Measurements from ENCODE around the gene GADD45A. TPM values are rescaled to one million over a fixed set of nuclear protein-coding genes. Genes with fewer than 3 reads are reported as not detected.

GADD45A gene
- total RNA-seq, 1 donor from 2014 or later: 8.7 TPM

DNA sequence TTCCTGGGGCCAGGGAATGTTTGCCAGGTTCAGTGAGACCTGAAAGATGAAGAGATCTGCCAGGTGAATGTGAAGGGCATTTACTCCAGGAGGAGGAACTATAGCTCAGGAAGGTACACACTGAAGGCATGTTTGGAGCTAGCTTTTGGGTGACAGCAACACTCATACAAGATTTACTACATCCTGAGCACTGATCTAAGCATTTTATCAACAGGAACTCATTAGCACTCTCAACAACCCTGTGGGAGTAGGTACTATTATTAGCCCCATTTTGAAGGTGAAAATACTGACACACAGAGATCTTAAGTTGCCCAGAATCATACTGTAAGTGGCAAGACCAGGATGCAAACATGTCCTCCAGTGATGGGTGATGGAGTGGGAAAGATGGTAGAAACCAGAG is 6.7 kb downstream of the GADD45A start:
- peaks cover 6% of the 10 kb centered on the region for H3K4me1 Mint-ChIP-seq
- DNase-seq (no peak), ATAC-seq (ENCODE audit: low read depth) (no peak)
- CTCF ChIA-PET: no interaction called here
- H3K4me3 Mint-ChIP-seq: no peak overlapping the region
- intact Hi-C loops (cut with micrococcal nuclease): no loop called here
- H3K27me3 Mint-ChIP-seq: no peaks in the 10 kb centered on the region
- TF ChIP-seq, protein P1, sequence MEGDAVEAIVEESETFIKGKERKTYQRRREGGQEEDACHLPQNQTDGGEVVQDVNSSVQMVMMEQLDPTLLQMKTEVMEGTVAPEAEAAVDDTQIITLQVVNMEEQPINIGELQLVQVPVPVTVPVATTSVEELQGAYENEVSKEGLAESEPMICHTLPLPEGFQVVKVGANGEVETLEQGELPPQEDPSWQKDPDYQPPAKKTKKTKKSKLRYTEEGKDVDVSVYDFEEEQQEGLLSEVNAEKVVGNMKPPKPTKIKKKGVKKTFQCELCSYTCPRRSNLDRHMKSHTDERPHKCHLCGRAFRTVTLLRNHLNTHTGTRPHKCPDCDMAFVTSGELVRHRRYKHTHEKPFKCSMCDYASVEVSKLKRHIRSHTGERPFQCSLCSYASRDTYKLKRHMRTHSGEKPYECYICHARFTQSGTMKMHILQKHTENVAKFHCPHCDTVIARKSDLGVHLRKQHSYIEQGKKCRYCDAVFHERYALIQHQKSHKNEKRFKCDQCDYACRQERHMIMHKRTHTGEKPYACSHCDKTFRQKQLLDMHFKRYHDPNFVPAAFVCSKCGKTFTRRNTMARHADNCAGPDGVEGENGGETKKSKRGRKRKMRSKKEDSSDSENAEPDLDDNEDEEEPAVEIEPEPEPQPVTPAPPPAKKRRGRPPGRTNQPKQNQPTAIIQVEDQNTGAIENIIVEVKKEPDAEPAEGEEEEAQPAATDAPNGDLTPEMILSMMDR (IDR thresholded peaks at IDR 0.05): no peak
- POLR2A ChIA-PET: no interaction called here
- H3K36me3 Mint-ChIP-seq (ENCODE audit: low read depth): peaks cover 9% of the 10 kb centered on the region
- no peaks in the 10 kb centered on the region for H3K9me3 Mint-ChIP-seq
- no peak overlapping the region for H3K27ac Mint-ChIP-seq

DNA sequence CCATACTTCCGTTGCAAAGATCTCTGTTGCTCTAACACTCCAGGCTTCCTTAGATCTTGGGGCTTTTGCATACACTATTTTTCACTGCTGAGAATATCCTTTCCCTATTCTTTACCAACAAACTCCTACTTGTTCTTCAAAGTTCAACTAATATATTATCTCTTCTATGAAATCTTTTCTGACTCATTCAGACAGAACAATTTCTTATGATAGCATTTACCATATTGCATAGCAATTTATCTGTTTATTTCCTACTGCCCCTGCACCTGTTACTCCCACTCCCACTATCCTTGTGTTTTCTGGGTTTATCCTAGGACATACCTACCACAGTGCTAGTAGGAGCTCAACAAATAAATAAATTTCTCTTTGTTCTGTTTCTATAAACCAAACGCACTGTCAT is 11.0 kb downstream of the GADD45A start:
- ATAC-seq (ENCODE audit: low read depth) (no peak), DNase-seq (no peak)
- no peaks in the 10 kb centered on the region for H3K27me3 Mint-ChIP-seq
- no peak overlapping the region for H3K27ac Mint-ChIP-seq
- H3K4me1 Mint-ChIP-seq: no peaks in the 10 kb centered on the region
- no peak overlapping the region for H3K4me3 Mint-ChIP-seq
- TF ChIP-seq, protein P1 (IDR thresholded peaks at IDR 0.05): no peak
- H3K9me3 Mint-ChIP-seq: no peaks in the 10 kb centered on the region
- no peaks in the 10 kb centered on the region for H3K36me3 Mint-ChIP-seq (ENCODE audit: low read depth)
- ChIA-PET POLR2A (no interaction called here), CTCF (no interaction called here)
- intact Hi-C loops (cut with micrococcal nuclease): no loop called here

DNA sequence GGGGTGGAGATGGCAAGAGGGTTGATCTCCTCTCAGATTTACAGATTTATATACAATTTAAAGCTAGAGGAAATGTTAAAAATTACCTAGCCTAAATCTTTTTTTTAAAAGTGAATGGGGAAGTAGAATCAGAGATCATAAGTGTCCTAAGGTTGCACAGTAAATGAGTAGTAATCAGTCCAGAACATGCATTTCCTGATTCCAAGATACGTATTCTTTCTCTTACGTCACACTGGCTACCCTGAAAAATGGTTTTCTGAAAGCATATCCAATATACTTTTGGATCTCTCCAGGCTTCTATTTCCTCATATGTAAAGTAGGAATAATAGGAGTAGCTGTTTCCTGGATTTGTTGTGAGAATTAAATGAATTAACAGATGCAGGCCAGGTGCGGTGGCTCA is 11.7 kb downstream of the GADD45A start:
- Mint-ChIP-seq H3K4me1 (no peaks in the 10 kb centered on the region), H3K27ac (no peak overlapping the region), H3K36me3 (ENCODE audit: low read depth) (no peaks in the 10 kb centered on the region)

DNA sequence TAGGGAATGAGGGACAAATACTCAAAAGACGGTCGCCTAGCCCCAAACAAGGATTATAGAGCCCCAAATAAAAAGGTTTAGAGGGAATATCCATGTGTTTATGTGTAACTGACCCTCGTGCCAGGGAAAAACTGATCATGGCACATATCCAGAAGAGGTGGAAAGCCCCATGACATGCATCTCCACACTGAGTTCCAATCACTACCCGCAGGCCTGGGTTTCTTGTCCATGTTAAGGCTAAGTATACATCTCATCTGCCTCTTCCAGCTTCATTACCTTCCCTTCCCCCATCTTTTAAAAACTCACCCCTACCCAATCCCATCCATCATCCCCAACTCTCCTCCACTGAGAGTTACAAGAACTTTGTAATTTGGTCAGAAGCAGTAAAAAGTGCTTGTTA is 15.2 kb downstream of the GADD45A start:
- ChIA-PET CTCF (interaction anchor here (0.6 kb wide), 1 partner anchor 318 kb away, joined by 3 read pairs; no protein-coding TSS in a partner anchor), POLR2A (no interaction called here)
- no peaks in the 10 kb centered on the region for H3K4me1 Mint-ChIP-seq

More for the DNA sequence above, 11.7 kb downstream of the GADD45A start:
- Mint-ChIP-seq H3K27me3 (no peaks in the 10 kb centered on the region), H3K4me3 (no peak overlapping the region), H3K9me3 (no peaks in the 10 kb centered on the region)
- ChIA-PET POLR2A (no interaction called here), CTCF (no interaction called here)
- DNase-seq: no peak
- TF ChIP-seq, protein P1 (IDR thresholded peaks at IDR 0.05): no peak
- no peak for ATAC-seq (ENCODE audit: low read depth)
- intact Hi-C loops (cut with micrococcal nuclease): no loop called here

DNA sequence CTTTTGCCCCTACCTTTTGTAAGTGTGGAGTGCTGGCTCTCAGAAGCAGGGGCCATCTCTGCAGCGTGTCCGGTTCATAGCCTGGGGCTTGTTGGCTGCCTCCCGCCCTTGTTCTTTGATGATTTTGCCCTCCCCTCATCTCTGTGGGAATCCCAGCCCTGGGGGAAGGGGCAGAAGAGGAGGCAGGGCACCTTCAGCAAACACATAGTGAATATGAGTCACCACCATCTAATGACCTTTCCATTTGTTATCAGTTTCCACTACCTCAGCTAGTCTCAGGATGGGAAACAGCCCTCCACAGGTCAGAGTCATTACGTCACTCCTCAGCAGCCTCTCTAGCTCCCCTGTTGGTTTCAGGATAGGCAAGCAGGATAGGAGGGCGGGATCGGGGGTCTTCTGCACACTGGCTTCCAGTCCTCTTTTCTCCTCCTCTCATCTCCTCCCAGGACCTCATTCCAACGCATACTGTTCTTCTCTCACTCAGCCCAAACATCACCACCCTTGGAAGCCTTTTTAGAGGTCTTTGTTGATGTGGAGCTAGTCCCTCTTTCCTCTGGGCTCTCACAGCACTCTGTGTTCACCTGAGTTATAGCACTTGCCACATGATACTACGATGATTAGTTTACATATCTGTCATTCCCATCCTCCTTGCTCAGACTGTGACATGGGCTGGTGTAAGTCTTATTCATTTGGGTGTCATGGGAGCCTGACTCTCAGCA is 15.8 kb downstream of the GADD45A start:
- Mint-ChIP-seq H3K36me3 (ENCODE audit: low read depth) (no peaks in the 10 kb centered on the region), H3K4me1 (no peaks in the 10 kb centered on the region), H3K27me3 (no peaks in the 10 kb centered on the region), H3K27ac (no peak overlapping the region), H3K9me3 (no peaks in the 10 kb centered on the region), H3K4me3 (no peak overlapping the region)
- no peak for ATAC-seq (ENCODE audit: low read depth)
- TF ChIP-seq, protein P1 (IDR thresholded peaks at IDR 0.05): no peak
- ChIA-PET POLR2A (no interaction called here), CTCF (interaction anchor here (0.6 kb wide), 1 partner anchor 318 kb away, joined by 3 read pairs; no protein-coding TSS in a partner anchor)
- intact Hi-C loops (cut with micrococcal nuclease): no loop called here
- DNase-seq: no peak

More for the DNA sequence above, 15.2 kb downstream of the GADD45A start:
- ATAC-seq (ENCODE audit: low read depth) (no peak), DNase-seq (no peak)
- H3K4me3 Mint-ChIP-seq: no peak overlapping the region
- no peaks in the 10 kb centered on the region for H3K36me3 Mint-ChIP-seq (ENCODE audit: low read depth)
- H3K9me3 Mint-ChIP-seq: no peaks in the 10 kb centered on the region
- intact Hi-C loops (cut with micrococcal nuclease): no loop called here
- TF ChIP-seq, protein P1 (IDR thresholded peaks at IDR 0.05): no peak
- H3K27me3 Mint-ChIP-seq: no peaks in the 10 kb centered on the region
- H3K27ac Mint-ChIP-seq: no peak overlapping the region

Data from activated B cell treated with CpG ODN at 0.5 μM for 24 hours (primary cell).